Measurements from ENCODE around the gene ZC3H12D.

GRCh38 chr6:149467265-149467664, 17.5 kb downstream of the ZC3H12D start:
- TF ChIP-seq HOXD13 (CRISPR knock-in tag; IDR thresholded peaks at IDR 0.05; ENCODE audit: borderline replicate concordance) (no peak), MEIS1 (CRISPR knock-in tag; IDR thresholded peaks at IDR 0.05; ENCODE audit: borderline replicate concordance) (no peak), ZNF561 (tag by site-specific recombination; IDR thresholded peaks at IDR 0.05; ENCODE audit: borderline replicate concordance) (no peak), KLF10 (tag by site-specific recombination; IDR thresholded peaks at IDR 0.05) (no peak)
- TF ChIP-seq, protein P1, sequence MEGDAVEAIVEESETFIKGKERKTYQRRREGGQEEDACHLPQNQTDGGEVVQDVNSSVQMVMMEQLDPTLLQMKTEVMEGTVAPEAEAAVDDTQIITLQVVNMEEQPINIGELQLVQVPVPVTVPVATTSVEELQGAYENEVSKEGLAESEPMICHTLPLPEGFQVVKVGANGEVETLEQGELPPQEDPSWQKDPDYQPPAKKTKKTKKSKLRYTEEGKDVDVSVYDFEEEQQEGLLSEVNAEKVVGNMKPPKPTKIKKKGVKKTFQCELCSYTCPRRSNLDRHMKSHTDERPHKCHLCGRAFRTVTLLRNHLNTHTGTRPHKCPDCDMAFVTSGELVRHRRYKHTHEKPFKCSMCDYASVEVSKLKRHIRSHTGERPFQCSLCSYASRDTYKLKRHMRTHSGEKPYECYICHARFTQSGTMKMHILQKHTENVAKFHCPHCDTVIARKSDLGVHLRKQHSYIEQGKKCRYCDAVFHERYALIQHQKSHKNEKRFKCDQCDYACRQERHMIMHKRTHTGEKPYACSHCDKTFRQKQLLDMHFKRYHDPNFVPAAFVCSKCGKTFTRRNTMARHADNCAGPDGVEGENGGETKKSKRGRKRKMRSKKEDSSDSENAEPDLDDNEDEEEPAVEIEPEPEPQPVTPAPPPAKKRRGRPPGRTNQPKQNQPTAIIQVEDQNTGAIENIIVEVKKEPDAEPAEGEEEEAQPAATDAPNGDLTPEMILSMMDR (tag by site-specific recombination; IDR thresholded peaks at IDR 0.05): no peak
- TF ChIP-seq, protein P2, sequence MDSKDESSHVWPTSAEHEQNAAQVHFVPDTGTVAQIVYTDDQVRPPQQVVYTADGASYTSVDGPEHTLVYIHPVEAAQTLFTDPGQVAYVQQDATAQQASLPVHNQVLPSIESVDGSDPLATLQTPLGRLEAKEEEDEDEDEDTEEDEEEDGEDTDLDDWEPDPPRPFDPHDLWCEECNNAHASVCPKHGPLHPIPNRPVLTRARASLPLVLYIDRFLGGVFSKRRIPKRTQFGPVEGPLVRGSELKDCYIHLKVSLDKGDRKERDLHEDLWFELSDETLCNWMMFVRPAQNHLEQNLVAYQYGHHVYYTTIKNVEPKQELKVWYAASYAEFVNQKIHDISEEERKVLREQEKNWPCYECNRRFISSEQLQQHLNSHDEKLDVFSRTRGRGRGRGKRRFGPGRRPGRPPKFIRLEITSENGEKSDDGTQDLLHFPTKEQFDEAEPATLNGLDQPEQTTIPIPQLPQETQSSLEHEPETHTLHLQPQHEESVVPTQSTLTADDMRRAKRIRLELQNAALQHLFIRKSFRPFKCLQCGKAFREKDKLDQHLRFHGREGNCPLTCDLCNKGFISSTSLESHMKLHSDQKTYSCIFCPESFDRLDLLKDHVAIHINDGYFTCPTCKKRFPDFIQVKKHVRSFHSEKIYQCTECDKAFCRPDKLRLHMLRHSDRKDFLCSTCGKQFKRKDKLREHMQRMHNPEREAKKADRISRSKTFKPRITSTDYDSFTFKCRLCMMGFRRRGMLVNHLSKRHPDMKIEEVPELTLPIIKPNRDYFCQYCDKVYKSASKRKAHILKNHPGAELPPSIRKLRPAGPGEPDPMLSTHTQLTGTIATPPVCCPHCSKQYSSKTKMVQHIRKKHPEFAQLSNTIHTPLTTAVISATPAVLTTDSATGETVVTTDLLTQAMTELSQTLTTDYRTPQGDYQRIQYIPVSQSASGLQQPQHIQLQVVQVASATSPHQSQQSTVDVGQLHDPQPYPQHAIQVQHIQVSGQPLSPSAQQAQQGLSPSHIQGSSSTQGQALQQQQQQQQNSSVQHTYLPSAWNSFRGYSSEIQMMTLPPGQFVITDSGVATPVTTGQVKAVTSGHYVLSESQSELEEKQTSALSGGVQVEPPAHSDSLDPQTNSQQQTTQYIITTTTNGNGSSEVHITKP (tag by site-specific recombination; IDR thresholded peaks at IDR 0.05): no peak

All from HEK293 (cell line).